ENCODE results near the gene TSPAN9. TPM values are rescaled to one million over a fixed set of nuclear protein-coding genes. Genes with fewer than 3 reads are reported as not detected.

Gene TSPAN9
- total RNA-seq, 1 experiment from 2014 or later: 7.7 TPM

DNA sequence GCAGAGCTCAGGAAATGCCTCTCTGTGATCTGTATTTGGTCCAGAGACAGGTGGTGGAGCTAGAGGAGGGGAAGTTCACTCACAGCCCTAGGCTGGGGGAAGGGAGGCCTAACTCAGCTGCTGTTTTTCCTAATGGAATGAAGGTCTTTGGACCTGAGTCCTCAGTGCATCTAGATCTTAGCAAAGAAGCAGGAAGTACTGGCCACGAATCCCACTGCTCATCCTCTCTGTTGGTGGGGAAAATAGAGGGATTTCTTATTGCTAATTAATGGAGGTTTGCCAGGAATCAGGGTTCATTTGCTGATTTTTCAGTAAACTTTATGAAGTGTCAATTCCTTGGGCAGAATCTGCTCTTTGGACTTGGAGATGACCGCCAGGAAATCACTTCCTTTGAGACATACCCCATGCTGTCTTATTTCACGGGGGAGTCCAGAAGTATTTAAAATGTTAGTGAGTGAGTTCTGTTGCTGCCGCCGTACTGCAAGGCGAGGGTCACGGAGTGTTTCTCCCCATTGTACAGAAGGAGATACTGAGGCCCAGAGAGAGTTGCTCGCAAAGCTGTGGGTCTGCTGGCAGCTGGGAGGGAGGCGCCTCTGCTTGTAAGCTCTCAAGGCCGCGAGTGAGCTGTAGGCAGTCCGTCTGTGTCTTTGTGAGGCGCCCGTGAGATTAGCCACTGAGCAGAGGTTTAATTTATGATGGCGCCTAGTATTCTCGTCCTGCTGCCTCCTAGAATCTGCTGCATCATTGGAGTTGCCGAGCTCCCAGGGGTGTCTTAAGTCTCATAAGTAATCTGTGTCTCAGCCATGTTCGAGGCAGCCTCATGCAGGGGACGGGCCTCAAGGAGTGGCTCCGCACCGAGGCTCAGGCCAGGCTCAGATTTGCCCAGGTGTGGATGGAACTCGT lies 88.2 kb downstream of the TSPAN9 start:
- no peaks in the 10 kb centered on the region for H3K9me3 ChIP-seq (ENCODE audit: control insufficient read depth, insufficient read depth, low read depth, low read length)
- no peaks in the 10 kb centered on the region for H3K27me3 ChIP-seq (ENCODE audit: control insufficient read depth, insufficient read depth, low read length)
- POLR2A ChIA-PET: no interaction called here
- BruUV-seq (replicated peaks): no TSS peak
- no peak for ATAC-seq
- CTCF ChIA-PET: no interaction called here
- no peaks in the 10 kb centered on the region for H3K4me1 ChIP-seq (ENCODE audit: control insufficient read depth, insufficient read depth, low read length)
- no peak for TF ChIP-seq POLR2AphosphoS5 (IDR thresholded peaks at IDR 0.05; ENCODE audit: low read depth, low read length)
- TF ChIP-seq, protein P1, sequence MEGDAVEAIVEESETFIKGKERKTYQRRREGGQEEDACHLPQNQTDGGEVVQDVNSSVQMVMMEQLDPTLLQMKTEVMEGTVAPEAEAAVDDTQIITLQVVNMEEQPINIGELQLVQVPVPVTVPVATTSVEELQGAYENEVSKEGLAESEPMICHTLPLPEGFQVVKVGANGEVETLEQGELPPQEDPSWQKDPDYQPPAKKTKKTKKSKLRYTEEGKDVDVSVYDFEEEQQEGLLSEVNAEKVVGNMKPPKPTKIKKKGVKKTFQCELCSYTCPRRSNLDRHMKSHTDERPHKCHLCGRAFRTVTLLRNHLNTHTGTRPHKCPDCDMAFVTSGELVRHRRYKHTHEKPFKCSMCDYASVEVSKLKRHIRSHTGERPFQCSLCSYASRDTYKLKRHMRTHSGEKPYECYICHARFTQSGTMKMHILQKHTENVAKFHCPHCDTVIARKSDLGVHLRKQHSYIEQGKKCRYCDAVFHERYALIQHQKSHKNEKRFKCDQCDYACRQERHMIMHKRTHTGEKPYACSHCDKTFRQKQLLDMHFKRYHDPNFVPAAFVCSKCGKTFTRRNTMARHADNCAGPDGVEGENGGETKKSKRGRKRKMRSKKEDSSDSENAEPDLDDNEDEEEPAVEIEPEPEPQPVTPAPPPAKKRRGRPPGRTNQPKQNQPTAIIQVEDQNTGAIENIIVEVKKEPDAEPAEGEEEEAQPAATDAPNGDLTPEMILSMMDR (IDR thresholded peaks at IDR 0.05): no peak
- TF ChIP-seq SIN3A (IDR thresholded peaks at IDR 0.05; ENCODE audit: borderline replicate concordance, insufficient read depth, low read depth, low read length): no peak
- no peak for TF ChIP-seq REST (IDR thresholded peaks at IDR 0.05; ENCODE audit: insufficient read depth in 1 of 2, low read depth in 2 of 2, low read length in 1 of 2)
- TF ChIP-seq TCF7L2 (IDR thresholded peaks at IDR 0.05; ENCODE audit: low read depth, low read length): no peak
- no peak overlapping the region for H3K4me3 ChIP-seq (ENCODE audit: low read depth in 2 of 2, low read length in 2 of 2)
- no peak for DNase-seq (ENCODE audit: low read depth, low spot score)
- H3K36me3 ChIP-seq (ENCODE audit: control insufficient read depth, insufficient read depth, low read length): no peaks in the 10 kb centered on the region
- H3K27ac ChIP-seq (ENCODE audit: low read length): no peak overlapping the region
- in situ Hi-C loops (cut with HindIII; ENCODE audit: low pct_unique_long_range_greater_than_20kb, low sequenced_read_pairs) (no loop called here), intact Hi-C loops (cut with micrococcal nuclease; ENCODE audit: unreplicated experiment) (no loop called here)

- no peak overlapping the region for H3K4me3 ChIP-seq (ENCODE audit: low read depth in 2 of 2, low read length in 2 of 2)
- no peak overlapping the region for H3K27ac ChIP-seq (ENCODE audit: low read length)
- POLR2A ChIA-PET: no interaction called here
- no peaks in the 10 kb centered on the region for H3K4me1 ChIP-seq (ENCODE audit: control insufficient read depth, insufficient read depth, low read length)
- in situ Hi-C loops (cut with HindIII; ENCODE audit: low pct_unique_long_range_greater_than_20kb, low sequenced_read_pairs): no loop called here
- no peaks in the 10 kb centered on the region for H3K36me3 ChIP-seq (ENCODE audit: control insufficient read depth, insufficient read depth, low read length)
- H3K27me3 ChIP-seq (ENCODE audit: control insufficient read depth, insufficient read depth, low read length): no peaks in the 10 kb centered on the region
- intact Hi-C loops (cut with micrococcal nuclease; ENCODE audit: unreplicated experiment): no loop called here
- TF ChIP-seq SIN3A (IDR thresholded peaks at IDR 0.05; ENCODE audit: borderline replicate concordance, insufficient read depth, low read depth, low read length) (no peak), TCF7L2 (IDR thresholded peaks at IDR 0.05; ENCODE audit: low read depth, low read length) (no peak), REST (IDR thresholded peaks at IDR 0.05; ENCODE audit: insufficient read depth in 1 of 2, low read depth in 2 of 2, low read length in 1 of 2) (no peak), POLR2AphosphoS5 (IDR thresholded peaks at IDR 0.05; ENCODE audit: low read depth, low read length) (no peak)
- TF ChIP-seq, protein P1 (IDR thresholded peaks at IDR 0.05): no peak
- ATAC-seq (no peak), DNase-seq (ENCODE audit: low read depth, low spot score) (no peak)
- H3K9me3 ChIP-seq (ENCODE audit: control insufficient read depth, insufficient read depth, low read depth, low read length): no peaks in the 10 kb centered on the region
- CTCF ChIA-PET: no interaction called here
- BruUV-seq (replicated peaks): no TSS peak
Measured at GRCh38 chr12:3167636-3168035, 90.5 kb downstream of the TSPAN9 start.
